Stimulated activated effector memory CD8-positive, alpha-beta T cell treated with anti-CD3 and anti-CD28 coated beads, Interleukin-12 subunit alpha, Interleukin-12 subunit beta, amount 100 ng/mL, for 72 hours (primary cell): ENCODE data around the gene APCDD1L.
"Not testable (repeated sequence)": the region's sequence is repeated elsewhere in the genome, so short reads cannot be mapped to it uniquely, and the experiment has no call there.

Experiments used
- ATAC-seq: fragments of 150-1000 bp; cut with Tn5 transposase; 2 replicates; pipeline ENCODE4 v1.10.0; 2021
- DNase-seq, 2 donors: peaks; one replicate each; pipeline ENCODE4 v3.0.0; 2021 to 2022; ENCODE audit warnings: low spot score in 2 of 2
- H3K27ac Mint-ChIP-seq: one replicate; pipeline ENCODE4 v1.8.0; 2022; ENCODE audit warnings: mild to moderate bottlenecking, mixed read lengths
- H3K36me3 Mint-ChIP-seq: one replicate; pipeline ENCODE4 v1.8.0; 2022; ENCODE audit warnings: mild to moderate bottlenecking, mixed read lengths
- H3K4me1 Mint-ChIP-seq: one replicate; pipeline ENCODE4 v1.8.0; 2022; ENCODE audit warnings: mixed read lengths
- H3K4me3 Mint-ChIP-seq: one replicate; pipeline ENCODE4 v1.8.0; 2022; ENCODE audit warnings: mild to moderate bottlenecking, mixed read lengths
- H3K9me3 Mint-ChIP-seq: one replicate; pipeline ENCODE4 v1.8.0; 2022; ENCODE audit warnings: mixed read lengths

APCDD1L gene

DNA sequence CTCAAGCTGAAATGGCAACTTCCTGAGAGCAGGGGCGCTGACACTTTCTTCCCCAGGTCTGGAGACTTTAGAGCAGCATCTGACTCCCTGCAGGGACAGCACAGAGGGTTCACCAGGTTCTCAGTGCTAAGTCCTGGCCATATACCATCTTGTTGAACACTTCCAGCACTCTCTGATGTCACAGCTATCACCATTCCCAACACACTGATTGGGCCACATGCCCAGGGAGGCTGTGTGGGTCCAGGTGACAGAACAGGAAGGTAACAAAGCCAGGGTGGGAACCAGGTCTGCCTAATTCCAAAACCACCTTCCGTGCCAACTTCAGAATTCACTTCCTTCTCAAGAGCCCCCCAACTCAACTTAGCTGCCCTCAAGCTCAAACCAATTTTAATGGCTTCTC, 4.3 kb downstream of the APCDD1L start:
- no peak overlapping the region for H3K4me3 Mint-ChIP-seq
- DNase-seq: peak in 1 of 2 donors; percentile 6
- H3K36me3 Mint-ChIP-seq: no peaks in the 10 kb centered on the region
- ATAC-seq: no peak
- peaks cover 4% of the 10 kb centered on the region for H3K9me3 Mint-ChIP-seq
- H3K27ac Mint-ChIP-seq: no peak overlapping the region
- no peaks in the 10 kb centered on the region for H3K4me1 Mint-ChIP-seq

DNA sequence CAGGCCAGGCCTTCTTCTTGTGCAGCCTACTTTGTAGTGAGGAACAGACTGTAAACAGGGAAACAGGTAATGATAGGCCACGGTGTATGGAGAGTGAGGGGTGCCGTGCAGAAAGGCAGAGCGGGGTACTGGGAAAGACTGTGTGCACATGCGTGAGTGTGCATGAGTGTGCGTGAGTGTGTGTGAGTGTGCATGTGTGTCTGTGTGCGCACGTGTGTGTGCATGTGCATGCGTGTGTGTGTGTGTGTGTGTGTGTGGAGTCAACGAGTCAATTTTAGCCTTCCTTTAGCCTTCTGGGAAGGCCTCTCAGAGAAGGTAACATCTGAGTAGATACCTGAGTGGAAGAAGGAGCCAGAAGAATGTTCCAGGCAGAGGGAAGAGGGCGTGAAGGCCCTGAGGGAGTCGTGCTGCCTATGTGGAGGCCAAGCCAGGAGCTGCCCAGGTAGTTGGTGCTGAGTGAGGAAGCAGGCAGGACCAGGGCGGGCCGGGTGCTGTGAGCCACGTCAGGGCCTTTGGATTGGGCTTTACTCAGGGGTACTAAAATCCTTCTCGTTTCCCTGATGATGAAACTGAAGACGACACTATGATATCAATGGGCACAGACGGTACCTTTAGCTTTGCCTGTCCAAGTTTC, 6.3 kb downstream of the APCDD1L start:
- Mint-ChIP-seq H3K36me3 (no peaks in the 10 kb centered on the region), H3K27ac (no peak overlapping the region), H3K4me1 (no peaks in the 10 kb centered on the region), H3K4me3 (no peak overlapping the region), H3K9me3 (peaks cover 4% of the 10 kb centered on the region)
- ATAC-seq (peak; percentile 31), DNase-seq (no peak)

DNA sequence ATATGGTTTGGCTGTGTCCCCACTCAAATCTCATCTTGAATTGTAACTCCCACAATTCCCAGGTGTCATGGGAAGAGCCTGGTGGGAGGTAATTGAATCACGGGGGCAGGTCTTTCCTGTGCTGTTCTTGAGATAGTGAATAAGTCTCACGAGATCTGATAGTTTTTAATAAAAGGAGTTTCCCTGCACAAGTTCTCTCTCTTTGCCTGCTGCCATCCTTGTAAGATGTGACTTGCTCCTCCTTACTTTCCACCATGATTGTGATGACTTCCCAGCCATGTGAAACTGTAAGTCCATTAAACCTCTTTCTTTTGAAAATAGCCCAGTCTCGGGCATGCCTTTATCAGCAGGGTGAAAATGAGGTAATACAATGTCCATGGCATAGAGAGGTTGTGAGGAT, 8.2 kb downstream of the APCDD1L start:
- not testable (repeated sequence) for H3K9me3 Mint-ChIP-seq, H3K27ac Mint-ChIP-seq, DNase-seq, H3K4me3 Mint-ChIP-seq, H3K36me3 Mint-ChIP-seq, H3K4me1 Mint-ChIP-seq, ATAC-seq

DNA sequence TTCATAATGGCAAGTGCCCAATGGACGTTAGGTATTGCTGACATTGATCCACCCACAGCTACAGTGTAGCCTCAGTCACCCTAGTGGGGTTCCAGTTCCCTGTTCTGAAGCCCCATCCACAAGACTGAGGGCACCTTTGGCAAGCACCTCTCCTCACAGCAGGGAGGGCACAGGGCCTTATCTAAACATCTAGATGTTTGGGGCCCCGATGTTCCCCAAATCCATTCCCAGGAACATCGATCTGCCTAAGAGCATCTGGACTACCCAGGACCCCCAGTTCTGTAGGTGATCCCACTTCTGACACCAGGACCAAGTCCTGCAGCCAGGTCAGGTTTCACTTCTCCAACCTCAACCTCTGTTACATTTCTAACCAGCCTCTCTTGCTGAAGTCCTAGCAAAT, 10.6 kb downstream of the APCDD1L start:
- Mint-ChIP-seq H3K4me3 (no peak overlapping the region), H3K4me1 (no peaks in the 10 kb centered on the region), H3K27ac (no peak overlapping the region), H3K9me3 (peaks cover 4% of the 10 kb centered on the region), H3K36me3 (no peaks in the 10 kb centered on the region)
- ATAC-seq (no peak), DNase-seq (peak in 1 of 2 donors; percentile 22)

DNA sequence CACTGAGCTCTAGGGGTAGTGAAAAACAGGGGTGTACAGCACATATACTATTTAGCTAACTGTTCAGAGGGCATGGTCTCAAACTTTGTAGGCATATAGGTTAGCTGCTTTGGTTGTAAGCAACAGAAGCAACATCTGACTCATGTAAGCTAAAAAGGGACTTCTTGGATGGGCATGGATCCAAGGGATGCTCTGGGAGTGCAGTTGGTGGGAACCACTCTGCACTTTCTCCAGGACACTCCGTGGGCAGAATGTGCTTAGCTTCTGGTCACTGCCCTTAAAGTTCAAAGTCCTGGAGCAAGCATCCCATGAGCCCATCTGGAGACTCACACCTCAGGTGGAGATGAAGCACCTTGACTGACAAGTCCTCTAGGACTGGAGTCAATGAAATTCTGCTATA, 11.5 kb downstream of the APCDD1L start:
- DNase-seq (no peak), ATAC-seq (no peak)
- Mint-ChIP-seq H3K4me3 (no peak overlapping the region), H3K4me1 (no peaks in the 10 kb centered on the region), H3K27ac (no peak overlapping the region), H3K9me3 (peaks cover 4% of the 10 kb centered on the region), H3K36me3 (no peaks in the 10 kb centered on the region)

DNA sequence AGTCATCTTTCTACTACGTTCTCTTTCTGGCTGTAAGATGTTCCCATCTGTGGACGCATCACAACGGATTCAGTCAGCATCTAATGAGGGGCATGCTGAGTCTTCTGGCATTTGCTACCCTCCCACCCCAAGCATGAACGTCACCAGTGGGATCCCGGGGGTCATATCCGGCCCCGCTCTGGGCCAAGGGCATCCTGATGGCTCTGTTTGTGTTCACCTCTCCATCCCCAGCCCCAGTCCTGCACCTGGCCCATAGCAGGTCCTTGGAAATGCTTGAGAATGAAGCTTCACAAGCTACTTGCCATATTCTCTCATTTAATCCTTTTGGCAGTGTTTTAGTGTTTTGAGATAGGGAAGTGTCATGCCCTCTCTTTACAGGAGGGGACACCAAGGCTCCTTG, 14.9 kb downstream of the APCDD1L start:
- Mint-ChIP-seq H3K27ac (no peak overlapping the region), H3K36me3 (no peaks in the 10 kb centered on the region), H3K4me1 (no peaks in the 10 kb centered on the region), H3K9me3 (no peaks in the 10 kb centered on the region), H3K4me3 (no peak overlapping the region)
- ATAC-seq: no peak
- DNase-seq: no peak

DNA sequence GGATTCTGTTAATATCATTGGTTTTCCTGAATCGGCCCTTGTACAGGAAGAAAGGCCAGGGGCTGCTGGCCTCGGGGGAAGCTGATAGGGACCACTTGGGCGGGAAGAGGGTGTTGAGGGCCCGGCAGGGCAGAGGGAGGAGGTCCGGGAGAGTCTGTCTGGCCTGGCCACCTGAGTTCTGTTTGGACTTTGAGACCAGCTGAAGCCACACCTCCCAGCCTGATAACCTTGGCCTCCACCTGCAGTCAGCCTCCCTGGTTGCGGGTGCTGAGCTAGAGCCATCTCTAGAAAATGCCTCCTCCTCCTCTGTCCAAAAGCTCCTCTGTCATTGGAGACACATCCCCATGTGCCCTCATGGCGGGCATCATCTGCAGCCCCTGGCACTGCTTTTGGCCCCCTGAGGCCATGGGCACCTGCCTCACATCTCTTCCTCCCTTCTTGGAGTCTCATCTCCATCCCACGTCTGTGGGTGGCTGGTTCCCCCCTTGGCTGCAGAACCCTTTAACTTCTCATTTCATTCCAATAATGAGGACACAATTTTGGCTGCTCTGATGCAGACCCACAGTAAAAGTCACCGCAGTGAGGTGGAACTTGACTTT, 16.6 kb downstream of the APCDD1L start:
- no peak for ATAC-seq
- no peak overlapping the region for H3K27ac Mint-ChIP-seq

DNA sequence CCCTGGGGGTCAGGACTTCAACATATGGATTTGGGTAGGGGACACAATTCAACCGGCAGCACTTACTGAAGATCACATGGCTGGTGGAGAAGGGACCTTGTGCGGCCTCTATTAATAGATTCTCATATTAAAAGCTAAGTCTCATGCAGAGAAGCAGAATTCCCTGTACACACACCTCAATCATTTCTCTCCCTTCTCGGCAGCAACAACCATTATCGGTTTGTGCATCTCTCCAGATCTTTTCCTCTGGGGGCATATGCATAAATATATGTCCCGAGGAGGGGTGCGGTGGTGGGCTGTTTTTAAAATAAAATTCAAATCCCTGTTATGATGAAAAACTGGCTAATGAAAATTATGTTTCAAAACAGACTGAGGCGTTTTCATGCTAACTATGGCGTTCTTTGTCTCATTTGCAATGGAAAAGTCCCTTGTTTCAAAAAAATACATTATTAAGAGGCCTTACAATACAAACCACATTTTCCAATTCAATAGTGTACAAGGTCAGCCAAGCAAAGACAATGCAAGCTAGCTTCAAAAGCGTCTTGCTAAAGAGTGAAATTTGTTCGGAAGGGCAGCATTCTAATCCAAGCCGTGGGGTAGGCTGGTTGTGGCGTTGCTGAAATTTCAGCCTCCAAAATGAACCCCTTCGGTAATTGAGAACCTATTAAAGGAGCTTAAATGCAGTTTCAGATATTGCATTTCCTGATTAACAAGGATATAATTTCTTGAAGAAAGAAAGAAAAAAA, 17.3 kb downstream of the APCDD1L start:
- H3K9me3 Mint-ChIP-seq: no peaks in the 10 kb centered on the region
- no peak overlapping the region for H3K4me3 Mint-ChIP-seq
- no peaks in the 10 kb centered on the region for H3K4me1 Mint-ChIP-seq
- no peak overlapping the region for H3K27ac Mint-ChIP-seq
- DNase-seq (no peak), ATAC-seq (no peak)
- no peaks in the 10 kb centered on the region for H3K36me3 Mint-ChIP-seq

More for the DNA sequence above, 16.6 kb downstream of the APCDD1L start:
- Mint-ChIP-seq H3K9me3 (no peaks in the 10 kb centered on the region), H3K36me3 (no peaks in the 10 kb centered on the region), H3K4me1 (no peaks in the 10 kb centered on the region), H3K4me3 (no peak overlapping the region)
- DNase-seq: no peak

DNA sequence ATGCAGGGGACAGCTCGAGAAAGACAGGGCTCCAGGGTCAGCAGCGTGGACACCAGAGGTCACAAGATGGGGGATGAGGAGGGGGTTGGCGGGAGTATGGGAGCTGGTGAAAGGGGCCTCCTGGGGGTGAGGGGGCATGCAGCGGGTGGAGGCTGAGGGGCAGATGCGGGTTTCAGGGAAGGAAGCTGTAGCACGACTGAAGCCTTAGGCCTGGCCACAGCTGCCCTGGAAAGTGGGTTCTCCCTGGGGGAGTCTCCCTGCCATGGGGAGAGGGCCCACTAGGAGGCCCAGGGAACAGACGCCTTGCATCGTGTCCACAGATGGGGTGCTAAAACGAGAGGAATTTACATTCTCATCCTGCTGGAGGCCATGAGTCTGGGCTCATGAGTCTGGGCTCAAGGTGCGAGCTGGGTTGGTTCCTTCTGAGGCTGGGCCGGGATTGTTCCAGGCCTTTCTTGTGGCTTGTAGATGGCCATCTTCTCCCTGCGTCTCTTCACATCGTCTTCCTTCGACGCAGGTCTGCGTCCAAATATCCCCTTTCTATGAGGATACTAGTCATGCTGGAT, 18.0 kb downstream of the APCDD1L start:
- Mint-ChIP-seq H3K27ac (no peak overlapping the region), H3K4me3 (no peak overlapping the region), H3K36me3 (no peaks in the 10 kb centered on the region), H3K9me3 (no peaks in the 10 kb centered on the region), H3K4me1 (no peaks in the 10 kb centered on the region)
- DNase-seq (no peak), ATAC-seq (no peak)

DNA sequence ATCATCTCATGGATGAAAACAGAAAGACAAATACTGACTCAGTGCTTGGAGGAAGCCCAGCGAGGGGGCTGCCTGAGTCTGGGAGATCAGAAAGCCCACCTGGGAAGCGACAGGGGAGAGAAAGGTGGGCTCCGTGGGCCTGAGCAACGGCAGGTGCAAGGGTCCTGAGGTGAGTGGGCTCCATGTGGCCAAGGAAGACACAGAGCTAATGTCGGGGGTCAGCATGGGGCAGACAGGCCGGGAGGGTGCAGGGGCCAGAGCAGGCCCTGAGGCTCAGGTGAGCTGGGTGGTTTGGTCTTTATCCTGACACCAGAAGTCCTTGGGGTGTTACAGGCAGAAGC, 18.8 kb downstream of the APCDD1L start:
- Mint-ChIP-seq H3K9me3 (no peaks in the 10 kb centered on the region), H3K36me3 (no peaks in the 10 kb centered on the region), H3K4me3 (no peak overlapping the region), H3K4me1 (no peaks in the 10 kb centered on the region), H3K27ac (no peak overlapping the region)
- no peak for ATAC-seq
- no peak for DNase-seq

DNA sequence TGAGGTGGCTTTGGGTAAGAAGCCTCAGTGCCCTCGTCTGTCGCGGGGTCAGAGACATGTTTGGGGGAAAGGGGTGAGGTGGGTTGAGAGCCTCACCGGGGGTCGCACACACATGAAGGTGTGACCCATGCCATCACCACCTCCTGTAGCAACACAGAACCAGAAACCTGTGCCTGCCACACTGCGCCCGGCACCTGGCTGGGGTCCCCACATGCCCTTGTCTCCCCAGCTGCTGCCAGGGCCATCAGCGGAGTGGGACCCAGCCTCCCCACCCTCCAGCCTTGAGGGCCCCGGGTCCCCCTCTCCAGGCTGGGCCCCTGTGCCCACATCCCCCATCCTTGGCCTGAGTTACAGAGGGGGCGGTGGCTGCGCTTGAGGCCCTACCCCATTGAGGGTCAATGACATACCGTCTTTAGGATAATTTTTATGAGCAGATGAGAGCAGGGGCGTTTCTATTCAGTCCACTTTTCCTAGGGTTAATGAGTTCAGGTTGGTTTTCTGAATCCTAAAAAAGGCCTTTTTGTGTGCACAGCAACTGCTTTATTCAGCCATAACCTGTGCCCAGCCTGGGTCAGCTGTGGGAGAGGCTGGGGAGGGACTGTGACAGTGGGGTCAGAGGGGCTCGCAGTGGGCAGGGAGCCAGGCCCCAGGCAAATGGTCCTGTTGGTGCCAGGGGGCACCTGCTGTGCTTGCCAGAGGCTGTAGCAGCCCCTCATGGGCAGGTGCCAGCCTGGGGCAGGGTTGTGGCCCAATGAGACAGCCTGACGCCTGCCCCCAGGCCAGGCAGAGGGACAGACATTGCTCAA, 19.4 kb downstream of the APCDD1L start:
- Mint-ChIP-seq H3K36me3 (no peaks in the 10 kb centered on the region), H3K4me3 (no peak overlapping the region), H3K9me3 (no peaks in the 10 kb centered on the region), H3K27ac (no peak overlapping the region), H3K4me1 (no peaks in the 10 kb centered on the region)
- ATAC-seq (no peak), DNase-seq (no peak)

DNA sequence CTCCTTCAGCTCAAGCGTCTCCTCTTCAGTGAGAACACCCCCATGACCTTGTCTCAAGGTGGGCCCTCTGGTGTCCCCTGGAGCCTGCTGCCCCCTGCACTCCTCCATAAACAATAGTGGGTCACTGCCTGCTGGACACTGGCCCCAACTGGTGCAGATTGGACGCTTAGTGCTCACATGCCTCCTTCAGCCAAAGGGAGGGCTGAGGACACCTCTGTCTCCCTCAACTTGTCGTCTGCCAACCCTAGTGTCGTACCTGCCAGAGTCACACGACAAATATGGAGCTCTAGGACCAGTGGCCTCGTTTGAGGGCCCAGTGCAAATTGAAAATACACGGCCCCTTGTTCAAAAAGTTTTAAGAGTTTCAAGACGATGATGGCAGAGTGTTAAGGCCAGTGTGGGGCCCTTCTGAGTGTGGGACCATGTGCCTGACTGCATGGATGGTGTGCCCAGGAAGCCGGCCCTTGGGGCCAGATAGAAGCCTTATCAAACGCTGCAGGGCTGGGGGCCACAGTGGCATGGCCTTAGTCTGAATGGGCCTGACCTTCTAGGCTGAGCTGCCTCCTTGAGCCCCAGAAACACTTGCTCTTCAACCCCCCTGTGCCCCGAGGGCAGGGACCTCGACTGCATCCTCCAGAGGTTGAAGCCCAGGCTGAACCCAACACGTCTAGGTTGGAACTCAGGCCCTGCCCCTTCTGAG, 20.1 kb downstream of the APCDD1L start:
- Mint-ChIP-seq H3K36me3 (no peaks in the 10 kb centered on the region), H3K4me3 (no peak overlapping the region), H3K27ac (no peak overlapping the region), H3K9me3 (no peaks in the 10 kb centered on the region), H3K4me1 (no peaks in the 10 kb centered on the region)
- DNase-seq (no peak), ATAC-seq (no peak)

DNA sequence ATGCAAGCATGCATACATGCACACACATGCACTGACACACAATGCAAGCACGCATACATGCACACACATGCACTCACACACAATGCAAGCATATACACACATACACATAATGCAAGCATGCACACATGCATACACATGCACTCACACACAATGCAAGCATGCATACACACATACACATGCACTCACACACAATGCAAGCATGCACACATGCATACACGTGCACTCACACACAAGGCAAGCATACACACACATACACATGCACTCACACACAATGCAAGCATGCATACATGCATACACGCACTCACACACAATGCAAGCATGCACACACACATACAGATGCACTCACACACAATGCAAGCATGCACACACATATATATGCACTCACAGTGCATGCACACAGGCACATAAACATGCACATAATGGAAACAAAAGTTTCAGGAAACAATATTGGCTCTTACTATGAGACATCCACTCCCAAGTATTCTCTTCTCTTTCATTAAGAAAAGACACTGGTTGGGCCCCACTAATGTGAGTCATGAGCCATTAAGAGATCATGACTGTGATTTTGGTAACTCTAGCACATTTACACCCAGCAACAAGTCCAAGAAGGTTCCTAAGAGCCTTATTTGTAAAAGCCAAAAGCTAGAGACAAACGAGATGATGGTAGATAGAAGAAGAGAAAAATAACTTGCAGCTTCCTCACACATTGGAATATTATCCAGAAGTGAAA, 22.2 kb downstream of the APCDD1L start:
- H3K36me3 Mint-ChIP-seq: no peaks in the 10 kb centered on the region
- no peak for DNase-seq
- H3K4me1 Mint-ChIP-seq: no peaks in the 10 kb centered on the region

DNA sequence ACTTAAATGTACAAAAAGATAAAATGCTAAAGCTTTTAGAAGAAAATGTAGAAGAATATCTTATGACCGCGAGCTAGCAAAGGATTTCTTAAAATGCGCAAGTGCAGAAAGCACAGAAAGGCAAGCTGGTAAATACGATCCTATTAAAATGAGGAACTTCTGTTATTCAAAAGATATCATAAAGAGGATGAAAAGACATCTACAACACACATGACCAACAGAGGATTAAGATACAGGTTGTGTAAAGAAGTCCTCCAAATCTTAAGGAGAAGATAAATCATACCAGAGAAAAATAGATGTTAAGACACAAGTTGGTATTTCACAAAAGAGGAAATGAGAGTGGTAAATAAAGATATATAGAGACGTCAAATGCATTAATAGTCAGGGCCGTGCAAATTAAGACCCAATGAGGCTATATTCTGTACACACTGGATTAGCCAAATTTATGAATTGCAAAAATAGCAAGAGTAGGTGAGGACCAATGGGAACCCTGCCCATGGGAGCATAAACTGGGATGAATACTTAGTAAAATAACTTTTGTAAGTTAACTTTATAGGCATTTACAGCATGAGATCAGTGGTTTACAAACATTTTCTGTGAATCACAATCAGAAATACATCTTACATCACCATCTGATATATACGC, 23.0 kb downstream of the APCDD1L start:
- DNase-seq: no peak
- H3K36me3 Mint-ChIP-seq: no peaks in the 10 kb centered on the region
- peaks cover 5% of the 10 kb centered on the region for H3K9me3 Mint-ChIP-seq
- no peak overlapping the region for H3K4me3 Mint-ChIP-seq
- no peaks in the 10 kb centered on the region for H3K4me1 Mint-ChIP-seq
- H3K27ac Mint-ChIP-seq: no peak overlapping the region
- no peak for ATAC-seq

More for the DNA sequence above, 22.2 kb downstream of the APCDD1L start:
- no peak for ATAC-seq
- Mint-ChIP-seq H3K9me3 (peaks cover 5% of the 10 kb centered on the region), H3K4me3 (no peak overlapping the region), H3K27ac (no peak overlapping the region)
